ENCODE results near the gene F12. TPM values are rescaled to one million over a fixed set of nuclear protein-coding genes. Genes with fewer than 3 reads are reported as not detected.

F12 gene
- total RNA-seq, 1 donor from 2014 or later, result not detected

- TF ChIP-seq CTCF (IDR thresholded peaks at IDR 0.05), result peak; percentile 65
- no peak for TF ChIP-seq EZH2phosphoT487 (IDR thresholded peaks at IDR 0.05)
- peaks cover 2% of the 10 kb centered on the region for H3K36me3 Mint-ChIP-seq
- no peak overlapping the region for H3K9ac ChIP-seq
- H3K27me3 ChIP-seq, result peaks cover 26% of the 10 kb centered on the region
- peaks cover 39% of the 10 kb centered on the region for H3K4me1 Mint-ChIP-seq
- peaks cover 54% of the 10 kb centered on the region for H3F3A ChIP-seq (ENCODE audit: low read depth)
- peak overlapping the region; percentile 79 for H3K4me3 Mint-ChIP-seq
- H3K4me3 ChIP-seq, result no peak overlapping the region
- no peak overlapping the region for H3K27ac ChIP-seq
- H3K36me3 ChIP-seq, result no peaks in the 10 kb centered on the region
- no peaks in the 10 kb centered on the region for H3K79me2 ChIP-seq (ENCODE audit: low read depth)
- DNase-seq (ENCODE audit: low spot score), result peak; percentile 58
- H4K20me1 ChIP-seq (ENCODE audit: low read depth), result no peaks in the 10 kb centered on the region
- peaks cover 17% of the 10 kb centered on the region for H3K27me3 Mint-ChIP-seq (ENCODE audit: insufficient read depth, low read depth)
- no peak overlapping the region for H2AFZ ChIP-seq (replicated peaks)
- H3K4me2 ChIP-seq, result no peak overlapping the region
- H3K9me3 Mint-ChIP-seq, result no peaks in the 10 kb centered on the region
- H3K9me3 ChIP-seq (ENCODE audit: low read depth), result no peaks in the 10 kb centered on the region
- peak overlapping the region; percentile 84 for H3K27ac Mint-ChIP-seq
- peaks cover 19% of the 10 kb centered on the region for H3K4me1 ChIP-seq
Measured at GRCh38 chr5:177368869-177369644, 40.3 kb downstream of the F12 start.

- peaks cover 2% of the 10 kb centered on the region for H3K36me3 Mint-ChIP-seq
- peaks cover 32% of the 10 kb centered on the region for H3K27me3 ChIP-seq
- H2AFZ ChIP-seq (replicated peaks), result no peak overlapping the region
- no peaks in the 10 kb centered on the region for H3K36me3 ChIP-seq
- H3K27me3 Mint-ChIP-seq (ENCODE audit: insufficient read depth, low read depth), result peaks cover 20% of the 10 kb centered on the region
- H3K79me2 ChIP-seq (ENCODE audit: low read depth), result no peaks in the 10 kb centered on the region
- no peak overlapping the region for H3K4me3 ChIP-seq
- no peak overlapping the region for H3K27ac Mint-ChIP-seq
- no peak overlapping the region for H3K9ac ChIP-seq
- DNase-seq (ENCODE audit: low spot score), result no peak
- H3F3A ChIP-seq (ENCODE audit: low read depth), result peaks cover 47% of the 10 kb centered on the region
- H3K4me3 Mint-ChIP-seq, result peak overlapping the region; percentile 79
- H3K9me3 Mint-ChIP-seq, result no peaks in the 10 kb centered on the region
- peaks cover 19% of the 10 kb centered on the region for H3K4me1 ChIP-seq
- H3K9me3 ChIP-seq (ENCODE audit: low read depth), result no peaks in the 10 kb centered on the region
- no peaks in the 10 kb centered on the region for H4K20me1 ChIP-seq (ENCODE audit: low read depth)
- TF ChIP-seq EZH2phosphoT487 (IDR thresholded peaks at IDR 0.05) (no peak), EZH2 (IDR thresholded peaks at IDR 0.05) (no peak), CTCF (IDR thresholded peaks at IDR 0.05) (no peak)
- H3K27ac ChIP-seq, result no peak overlapping the region
- H3K4me1 Mint-ChIP-seq, result peaks cover 45% of the 10 kb centered on the region
- peak overlapping the region; percentile 79 for H3K4me2 ChIP-seq
Measured at GRCh38 chr5:177367981-177368868, 41.1 kb downstream of the F12 start.

- Histone ChIP-seq H3K36me3 (no peaks in the 10 kb centered on the region), H3K79me2 (ENCODE audit: low read depth) (no peaks in the 10 kb centered on the region), H3K27me3 (peaks cover 37% of the 10 kb centered on the region), H2AFZ (replicated peaks) (peak overlapping the region; percentile 29), H4K20me1 (ENCODE audit: low read depth) (no peaks in the 10 kb centered on the region), H3K4me2 (peak overlapping the region; percentile 79), H3K4me3 (peak overlapping the region; percentile 50), H3K9me3 (ENCODE audit: low read depth) (no peaks in the 10 kb centered on the region), H3K27ac (no peak overlapping the region), H3K4me1 (peaks cover 24% of the 10 kb centered on the region), H3K9ac (no peak overlapping the region), H3F3A (ENCODE audit: low read depth) (peaks cover 51% of the 10 kb centered on the region)
- H3K4me3 Mint-ChIP-seq, result peak overlapping the region; percentile 89
- H3K27me3 Mint-ChIP-seq (ENCODE audit: insufficient read depth, low read depth), result peaks cover 20% of the 10 kb centered on the region
- TF ChIP-seq EZH2phosphoT487 (IDR thresholded peaks at IDR 0.05) (no peak), CTCF (IDR thresholded peaks at IDR 0.05) (no peak), EZH2 (IDR thresholded peaks at IDR 0.05) (no peak)
- H3K36me3 Mint-ChIP-seq, result no peaks in the 10 kb centered on the region
- no peak for DNase-seq (ENCODE audit: low spot score)
- no peak overlapping the region for H3K27ac Mint-ChIP-seq
- H3K4me1 Mint-ChIP-seq, result peaks cover 49% of the 10 kb centered on the region
- H3K9me3 Mint-ChIP-seq, result no peaks in the 10 kb centered on the region
Measured at GRCh38 chr5:177367323-177367848, 42.0 kb downstream of the F12 start.

All from neural progenitor cell (in vitro differentiated cells).